ENCODE results near the gene DCX. TPM values are rescaled to one million over a fixed set of nuclear protein-coding genes. Genes with fewer than 3 reads are reported as not detected.

The DCX gene
- polyA plus RNA-seq (not detected in 3 replicates), polyA minus RNA-seq (not detected in 3 replicates)
- polyA plus RNA-seq (2011; ENCODE audit: low read depth): not detected
- not detected in 2 replicates for polyA plus RNA-seq (2011; cell fraction: cytosol; rRNA removed)
- polyA plus RNA-seq (2011; cell fraction: nucleus; rRNA removed): not detected in 2 replicates
- not detected in 2 replicates for polyA plus RNA-seq (2012; ENCODE audit: low replicate concordance)
- not detected for polyA minus RNA-seq (2011; cell fraction: cytosol; rRNA and poly(A)+ RNA removed)
- polyA minus RNA-seq (2011; cell fraction: nucleus; rRNA and poly(A)+ RNA removed): not detected in 2 replicates

DNA sequence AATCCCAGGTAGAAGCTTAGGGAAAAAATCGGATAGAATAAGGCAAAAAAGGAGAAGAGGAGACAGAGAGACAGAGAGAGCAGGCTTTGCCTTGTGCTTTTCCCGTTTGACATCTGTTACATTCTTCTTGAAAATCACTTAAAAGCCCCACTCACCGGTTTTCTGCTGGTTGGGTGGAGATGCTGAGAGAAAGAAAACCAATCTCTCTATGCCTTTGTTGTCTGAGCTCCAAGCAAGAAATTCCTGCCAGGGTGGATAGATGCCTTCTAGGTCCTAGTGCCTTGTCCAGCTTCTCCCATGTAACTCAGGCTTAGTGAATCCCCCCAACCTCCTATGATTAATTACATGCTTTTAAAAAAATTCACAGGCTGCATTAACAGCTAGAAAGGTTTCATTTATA, at the start of gene DCX:
TSS of gene DCX (minus strand) at position 210 of the 400 bp plus-strand sequence. CDS start 1,794 bp downstream, outside the sequence.
- H3K4me3 ChIP-seq (ENCODE audit: control insufficient read depth in 2 of 3, extremely low read depth in 1 of 3, insufficient read depth in 2 of 3, low read depth in 1 of 3, low read length in 3 of 3): no peak within 1 kb of the TSS
- peaks cover 2% of the 10 kb centered on the region for H3K27me3 ChIP-seq (ENCODE audit: control insufficient read depth, extremely low read depth, insufficient read depth, low read length)
- H3K36me3 ChIP-seq (ENCODE audit: control insufficient read depth in 2 of 2, extremely low read depth in 1 of 2, insufficient read depth in 2 of 2, low read length in 2 of 2): no peaks in the 10 kb centered on the region
- no peaks in the 10 kb centered on the region for H3K9me3 ChIP-seq (ENCODE audit: control insufficient read depth, low read depth, low read length)
- DNase-seq (ENCODE audit: low read depth, low spot score) (no peak), FAIRE-seq (no peak)
- TF ChIP-seq, protein P1, sequence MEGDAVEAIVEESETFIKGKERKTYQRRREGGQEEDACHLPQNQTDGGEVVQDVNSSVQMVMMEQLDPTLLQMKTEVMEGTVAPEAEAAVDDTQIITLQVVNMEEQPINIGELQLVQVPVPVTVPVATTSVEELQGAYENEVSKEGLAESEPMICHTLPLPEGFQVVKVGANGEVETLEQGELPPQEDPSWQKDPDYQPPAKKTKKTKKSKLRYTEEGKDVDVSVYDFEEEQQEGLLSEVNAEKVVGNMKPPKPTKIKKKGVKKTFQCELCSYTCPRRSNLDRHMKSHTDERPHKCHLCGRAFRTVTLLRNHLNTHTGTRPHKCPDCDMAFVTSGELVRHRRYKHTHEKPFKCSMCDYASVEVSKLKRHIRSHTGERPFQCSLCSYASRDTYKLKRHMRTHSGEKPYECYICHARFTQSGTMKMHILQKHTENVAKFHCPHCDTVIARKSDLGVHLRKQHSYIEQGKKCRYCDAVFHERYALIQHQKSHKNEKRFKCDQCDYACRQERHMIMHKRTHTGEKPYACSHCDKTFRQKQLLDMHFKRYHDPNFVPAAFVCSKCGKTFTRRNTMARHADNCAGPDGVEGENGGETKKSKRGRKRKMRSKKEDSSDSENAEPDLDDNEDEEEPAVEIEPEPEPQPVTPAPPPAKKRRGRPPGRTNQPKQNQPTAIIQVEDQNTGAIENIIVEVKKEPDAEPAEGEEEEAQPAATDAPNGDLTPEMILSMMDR (optimal IDR thresholded peaks at IDR 0.05 in 1 of 3, IDR thresholded peaks at IDR 0.05 in 1 of 3, conservative IDR thresholded peaks at IDR 0.05 in 1 of 3; ENCODE audit: extremely low read depth in 1 of 3, insufficient read depth in 2 of 3, low read length in 3 of 3): no peak
- TF ChIP-seq EZH2 (IDR thresholded peaks at IDR 0.05; ENCODE audit: low read length): no peak
- H2AFZ ChIP-seq (ENCODE audit: control insufficient read depth, low read length): no peak within 1 kb of the TSS
- no peaks in the 10 kb centered on the region for H3K79me2 ChIP-seq (ENCODE audit: control insufficient read depth, insufficient read depth, low read length)
- H3K4me2 ChIP-seq (ENCODE audit: control insufficient read depth, extremely low read depth, insufficient read depth, low read depth, low read length): no peak within 1 kb of the TSS
- no peak within 1 kb of the TSS for H3K9ac ChIP-seq (ENCODE audit: control insufficient read depth, extremely low read depth, insufficient read depth, low read length)
- no peaks in the 10 kb centered on the region for H4K20me1 ChIP-seq (ENCODE audit: control insufficient read depth, extremely low read depth, insufficient read depth, low read length)
- no peak within 1 kb of the TSS for H3K27ac ChIP-seq (ENCODE audit: control insufficient read depth, insufficient read depth, low read length)
- dilution Hi-C loops (cut with MboI; ENCODE audit: extremely low pct_ligation_motif_present, low sequenced_read_pairs): no loop called here
- no peaks in the 10 kb centered on the region for H3K4me1 ChIP-seq (ENCODE audit: control insufficient read depth, extremely low read depth, insufficient read depth, low read length)
- H3K9me1 ChIP-seq (ENCODE audit: control insufficient read depth, extremely low read depth, insufficient read depth, low read length): no peaks in the 10 kb centered on the region

DNA sequence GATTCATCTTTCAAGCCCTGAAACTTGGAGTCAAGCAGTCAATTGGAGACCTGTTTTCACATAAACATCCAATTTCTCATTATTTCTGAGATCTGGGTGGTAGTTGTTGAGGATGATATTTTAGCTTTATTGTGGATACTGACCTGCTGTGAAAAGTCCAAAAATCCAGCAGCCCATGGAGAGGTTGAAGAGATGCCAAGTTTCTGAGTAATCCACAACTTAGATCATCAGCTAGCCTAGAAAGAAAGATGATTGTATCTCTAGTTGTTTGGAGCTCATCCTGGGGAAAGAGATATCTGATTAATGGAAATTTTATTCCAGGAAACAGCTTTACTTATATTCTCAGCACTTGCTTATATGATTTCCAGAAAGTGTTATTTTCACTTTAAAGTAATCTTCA, 48.6 kb upstream of the DCX start:
- Histone ChIP-seq H3K9me3 (ENCODE audit: control insufficient read depth, low read depth, low read length) (no peaks in the 10 kb centered on the region), H3K4me2 (ENCODE audit: control insufficient read depth, extremely low read depth, insufficient read depth, low read depth, low read length) (no peak overlapping the region), H3K9me1 (ENCODE audit: control insufficient read depth, extremely low read depth, insufficient read depth, low read length) (no peaks in the 10 kb centered on the region), H3K27ac (ENCODE audit: control insufficient read depth, insufficient read depth, low read length) (no peak overlapping the region), H3K79me2 (ENCODE audit: control insufficient read depth, insufficient read depth, low read length) (no peaks in the 10 kb centered on the region), H3K9ac (ENCODE audit: control insufficient read depth, extremely low read depth, insufficient read depth, low read length) (no peak overlapping the region), H3K4me3 (ENCODE audit: control insufficient read depth in 2 of 3, extremely low read depth in 1 of 3, insufficient read depth in 2 of 3, low read depth in 1 of 3, low read length in 3 of 3) (no peak overlapping the region), H2AFZ (ENCODE audit: control insufficient read depth, low read length) (no peak overlapping the region), H3K4me1 (ENCODE audit: control insufficient read depth, extremely low read depth, insufficient read depth, low read length) (no peaks in the 10 kb centered on the region), H4K20me1 (ENCODE audit: control insufficient read depth, extremely low read depth, insufficient read depth, low read length) (no peaks in the 10 kb centered on the region), H3K36me3 (ENCODE audit: control insufficient read depth in 2 of 2, extremely low read depth in 1 of 2, insufficient read depth in 2 of 2, low read length in 2 of 2) (no peaks in the 10 kb centered on the region), H3K27me3 (ENCODE audit: control insufficient read depth, extremely low read depth, insufficient read depth, low read length) (no peaks in the 10 kb centered on the region)
- dilution Hi-C loops (cut with MboI; ENCODE audit: extremely low pct_ligation_motif_present, low sequenced_read_pairs): no loop called here
- no peak for TF ChIP-seq EZH2 (IDR thresholded peaks at IDR 0.05; ENCODE audit: low read length)
- TF ChIP-seq, protein P1 (optimal IDR thresholded peaks at IDR 0.05 in 1 of 3, IDR thresholded peaks at IDR 0.05 in 1 of 3, conservative IDR thresholded peaks at IDR 0.05 in 1 of 3; ENCODE audit: extremely low read depth in 1 of 3, insufficient read depth in 2 of 3, low read length in 3 of 3): no peak
- no peak for DNase-seq (ENCODE audit: low read depth, low spot score)
- FAIRE-seq: no peak
